Measurements from ENCODE around the gene ACBD4. TPM values are rescaled to one million over a fixed set of nuclear protein-coding genes. Genes with fewer than 3 reads are reported as not detected.

ACBD4 gene
- total RNA-seq, 1 experiment from 2014 or later, result 9.7 TPM

DNA sequence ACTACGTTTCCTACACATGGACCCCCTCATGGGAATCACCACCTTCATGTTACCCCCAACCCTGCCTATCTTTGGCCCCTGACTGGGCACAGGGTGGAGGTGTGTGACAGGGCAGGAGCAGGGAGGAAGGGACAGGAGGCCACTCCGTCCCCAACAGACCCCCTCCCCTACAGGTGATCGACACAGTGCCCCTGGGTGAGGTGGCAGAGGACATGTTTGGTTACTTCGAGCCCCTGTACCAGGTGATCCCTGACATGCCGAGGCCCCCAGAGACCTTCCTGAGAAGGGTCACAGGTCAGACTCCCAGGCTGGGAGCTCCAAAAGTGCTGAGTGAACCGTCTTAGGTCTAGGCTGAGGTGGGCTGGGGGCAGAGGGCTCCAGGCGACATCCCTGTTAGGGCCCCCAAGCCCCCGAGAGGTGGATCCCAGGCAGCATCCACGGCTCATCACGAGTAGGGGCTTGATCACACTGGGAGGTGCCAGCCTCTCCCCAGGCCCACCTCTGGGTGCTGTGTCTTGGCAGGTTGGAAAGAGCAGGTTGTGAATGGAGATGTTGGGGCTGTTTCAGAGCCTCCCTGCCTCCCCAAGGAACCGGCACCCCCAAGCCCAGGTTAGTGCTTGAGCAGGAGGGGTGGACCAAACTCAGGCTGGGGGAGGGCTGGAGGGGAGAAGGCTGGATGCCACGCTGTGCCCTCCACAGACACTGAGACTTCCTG is 1.5 kb downstream of the ACBD4 start:
- DNase-seq, result no peak
- H3K9me3 ChIP-seq (ENCODE audit: control insufficient read depth, low read depth, low read length), result no peaks in the 10 kb centered on the region
- no peak overlapping the region for H3K4me2 ChIP-seq (ENCODE audit: insufficient read depth, insufficient read length, low read length)
- H2AK5ac ChIP-seq (ENCODE audit: insufficient read length, low read length), result no peak overlapping the region
- no peak overlapping the region for H2BK120ac ChIP-seq (ENCODE audit: low read depth, low read length, poor library complexity, severe bottlenecking)
- H3K4me1 ChIP-seq (ENCODE audit: insufficient read depth, low read length), result no peaks in the 10 kb centered on the region
- H3K14ac ChIP-seq (ENCODE audit: insufficient read depth, low read length), result no peak overlapping the region
- peaks cover 14% of the 10 kb centered on the region for H3K23me2 ChIP-seq (ENCODE audit: insufficient read length, low read depth, low read length, poor library complexity, severe bottlenecking)
- no peak overlapping the region for H3K27ac ChIP-seq (ENCODE audit: insufficient read length, low read depth, low read length)
- H2BK15ac ChIP-seq (ENCODE audit: low read depth, low read length), result no peak overlapping the region
- Mint-ChIP-seq H3K4me1 (peaks cover 8 to 17% of the 10 kb centered on the region in 2 experiments), H3K36me3 (ENCODE audit: insufficient read depth in 1 of 3, low read depth in 3 of 3) (peaks cover 3 to 6% (median 4%) of the 10 kb centered on the region in 3 experiments; a peak in 5 of 7 replicates), H3K4me3 (peak overlapping the region in 1 of 2 experiments; percentile 70; a peak in 1 of 5 replicates), H3K9me3 (peaks cover 3 to 5% of the 10 kb centered on the region in 2 experiments; a peak in 4 of 5 replicates), H3K27me3 (ENCODE audit: low read depth) (peaks cover 1% of the 10 kb centered on the region; the same call in 1 of the 2 replicates), H3K27ac (no peak overlapping the region)
- H3K27me3 ChIP-seq (ENCODE audit: insufficient read depth, low read length), result no peaks in the 10 kb centered on the region
- H3K79me2 ChIP-seq (ENCODE audit: insufficient read depth, low read length), result no peaks in the 10 kb centered on the region
- H2BK5ac ChIP-seq (ENCODE audit: insufficient read length, low read length), result no peak overlapping the region
- H3K79me1 ChIP-seq (ENCODE audit: insufficient read depth, low read depth, low read length, poor library complexity, severe bottlenecking), result no peaks in the 10 kb centered on the region
- H3K4ac ChIP-seq (ENCODE audit: low read depth, low read length), result no peak overlapping the region
- no peak overlapping the region for H4K5ac ChIP-seq (ENCODE audit: insufficient read length, low read depth, low read length)
- H4K20me1 ChIP-seq (ENCODE audit: control insufficient read depth, insufficient read depth, insufficient read length), result no peaks in the 10 kb centered on the region
- H2BK12ac ChIP-seq (ENCODE audit: insufficient read length, low read depth, low read length), result no peak overlapping the region
- no peak overlapping the region for H2BK20ac ChIP-seq (ENCODE audit: low read depth, low read length, poor library complexity, severe bottlenecking)
- no peak overlapping the region for H3K56ac ChIP-seq (ENCODE audit: insufficient read length, low read depth, low read length)
- no peak overlapping the region for H4K91ac ChIP-seq (ENCODE audit: insufficient read length, low read depth, low read length)
- no peak overlapping the region for H3K18ac ChIP-seq (ENCODE audit: insufficient read length, low read depth, low read length)
- no CpG with 5 or more reads among the region's 12 CpGs for WGBS (ENCODE audit: extremely low coverage, insufficient read length, low lambda C conversion rate)
- no peak overlapping the region for H4K8ac ChIP-seq (replicated peaks; ENCODE audit: insufficient read length, low read depth, low read length)
- no peak overlapping the region for H3T11ph ChIP-seq (ENCODE audit: low read length)
- H3K23ac ChIP-seq (ENCODE audit: insufficient read length, low read depth, low read length), result no peak overlapping the region
- H3K9ac ChIP-seq (ENCODE audit: extremely low read depth, insufficient read length, low read length), result no peak overlapping the region
- no peak overlapping the region for H2AFZ ChIP-seq (ENCODE audit: low read length)
- TF ChIP-seq, protein P1, sequence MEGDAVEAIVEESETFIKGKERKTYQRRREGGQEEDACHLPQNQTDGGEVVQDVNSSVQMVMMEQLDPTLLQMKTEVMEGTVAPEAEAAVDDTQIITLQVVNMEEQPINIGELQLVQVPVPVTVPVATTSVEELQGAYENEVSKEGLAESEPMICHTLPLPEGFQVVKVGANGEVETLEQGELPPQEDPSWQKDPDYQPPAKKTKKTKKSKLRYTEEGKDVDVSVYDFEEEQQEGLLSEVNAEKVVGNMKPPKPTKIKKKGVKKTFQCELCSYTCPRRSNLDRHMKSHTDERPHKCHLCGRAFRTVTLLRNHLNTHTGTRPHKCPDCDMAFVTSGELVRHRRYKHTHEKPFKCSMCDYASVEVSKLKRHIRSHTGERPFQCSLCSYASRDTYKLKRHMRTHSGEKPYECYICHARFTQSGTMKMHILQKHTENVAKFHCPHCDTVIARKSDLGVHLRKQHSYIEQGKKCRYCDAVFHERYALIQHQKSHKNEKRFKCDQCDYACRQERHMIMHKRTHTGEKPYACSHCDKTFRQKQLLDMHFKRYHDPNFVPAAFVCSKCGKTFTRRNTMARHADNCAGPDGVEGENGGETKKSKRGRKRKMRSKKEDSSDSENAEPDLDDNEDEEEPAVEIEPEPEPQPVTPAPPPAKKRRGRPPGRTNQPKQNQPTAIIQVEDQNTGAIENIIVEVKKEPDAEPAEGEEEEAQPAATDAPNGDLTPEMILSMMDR (conservative IDR thresholded peaks at IDR 0.05), result no peak

Data from H9 (cell line).